Hepatocyte (in vitro differentiated cells): ENCODE data around the gene HTR1D. TPM values are rescaled to one million over a fixed set of nuclear protein-coding genes. Genes with fewer than 3 reads are reported as not detected.

Source experiments
- DNase-seq: peaks from one replicate; pipeline ENCODE4 v3.0.0-alpha.2; 2016; ENCODE audit warnings: low spot score
- H2AFZ ChIP-seq: fragments of 200-600 bp; sonication (generic); 2 replicates; pipeline ENCODE4 v1.6.0; 2016; ENCODE audit warnings: antibody characterized with exemption, mild to moderate bottlenecking
- H3K27ac ChIP-seq: fragments of 200-600 bp; sonication (generic); 2 replicates; pipeline ENCODE4 v1.5.1; 2016; ENCODE audit warnings: mild to moderate bottlenecking
- H3K27me3 ChIP-seq: fragments of 200-600 bp; sonication (generic); 2 replicates; pipeline ENCODE4 v1.6.1; 2016
- H3K36me3 ChIP-seq: fragments of 200-600 bp; sonication (generic); replicated peaks from 2 replicates; pipeline ENCODE4 v1.5.1; 2016; ENCODE audit warnings: low read depth; ENCODE audit not compliant: insufficient read depth
- H3K4me1 ChIP-seq: fragments of 200-600 bp; sonication (generic); 2 replicates; pipeline ENCODE4 v1.5.1; 2016; ENCODE audit warnings: mild to moderate bottlenecking, moderate library complexity; ENCODE audit not compliant: insufficient read depth
- H3K4me2 ChIP-seq: fragments of 200-600 bp; sonication (generic); 2 replicates; pipeline ENCODE4 v1.6.0; 2016
- H3K4me3 ChIP-seq: fragments of 200-600 bp; sonication (generic); 2 replicates; pipeline ENCODE4 v1.5.1; 2016; ENCODE audit warnings: mild to moderate bottlenecking
- H3K79me2 ChIP-seq: fragments of 200-600 bp; sonication (generic); 2 replicates; pipeline ENCODE4 v1.6.0; 2017; ENCODE audit warnings: mild to moderate bottlenecking
- H3K9me2 ChIP-seq: fragments of 200-600 bp; sonication (generic); replicated peaks from 2 replicates; pipeline ENCODE4 v1.6.0; 2017; ENCODE audit warnings: mild to moderate bottlenecking; ENCODE audit not compliant: insufficient read depth
- H3K9me3 ChIP-seq: fragments of 200-600 bp; sonication (generic); 2 replicates; pipeline ENCODE4 v1.5.1; 2016; ENCODE audit warnings: low read depth, mild to moderate bottlenecking
- H4K20me1 ChIP-seq: fragments of 200-600 bp; sonication (generic); 2 replicates; pipeline ENCODE4 v1.6.0; 2016; ENCODE audit warnings: mild to moderate bottlenecking; ENCODE audit not compliant: insufficient read depth, poor library complexity, severe bottlenecking
- CTCF ChIP-seq: fragments of 200-600 bp; sonication (generic); IDR thresholded peaks from 2 replicates; pipeline ENCODE4 v1.5.1; 2016; ENCODE audit warnings: antibody characterized with exemption, mild to moderate bottlenecking; ENCODE audit not compliant: poor library complexity
- EZH2 ChIP-seq: fragments of 200-600 bp; sonication (generic); IDR thresholded peaks from 2 replicates; pipeline ENCODE4 v1.6.1; 2016; ENCODE audit warnings: antibody characterized with exemption, mild to moderate bottlenecking, borderline replicate concordance
- EZH2phosphoT487 ChIP-seq: fragments of 200-600 bp; sonication (generic); IDR thresholded peaks from one replicate; pipeline ENCODE4 v1.6.1; 2018; ENCODE audit warnings: antibody characterized with exemption, mild to moderate bottlenecking, low read depth, moderate library complexity; ENCODE audit not compliant: unreplicated experiment, severe bottlenecking
- WGBS: methylation state at CpG from one replicate; pipeline ENCODE4 v1.1.6; 2016; ENCODE audit warnings: low lambda C conversion rate; ENCODE audit errors: missing lambda C conversion rate; 5-methylcytosine and 5-hydroxymethylcytosine counted together
- polyA plus RNA-seq: library from polyadenylated mRNA; unstranded; fragments of >200 nt; fragmentation: Nextera tagmentation; extraction: Ambion mirVana; gene quantifications from 2 replicates; pipeline ENCODE4 v1.2.1, GENCODE V29; 2016
- total RNA-seq: library from RNA; depleted of rRNA; stranded (reverse); fragments of >200 nt; gene quantifications from 2 replicates; pipeline ENCODE4 v1.2.3, GENCODE V29; 2014

The HTR1D gene
- total and polyA plus RNA-seq, 2 experiments from 2014 or later = 0.07 to 0.19 TPM

GRCh38 chr1:23178950-23179349 lies 38.4 kb downstream of the HTR1D start:
- Histone ChIP-seq H3K27me3 (no peaks in the 10 kb centered on the region), H4K20me1 (no peaks in the 10 kb centered on the region), H3K9me2 (no peaks in the 10 kb centered on the region), H3K36me3 (no peaks in the 10 kb centered on the region), H3K79me2 (no peaks in the 10 kb centered on the region), H3K4me2 (no peak overlapping the region), H3K4me3 (no peak overlapping the region), H3K4me1 (no peaks in the 10 kb centered on the region), H3K27ac (no peak overlapping the region), H2AFZ (no peak overlapping the region), H3K9me3 (no peaks in the 10 kb centered on the region)
- WGBS = 61% methylated on average over 6 of the region's 6 CpGs
- DNase-seq = no peak
- TF ChIP-seq EZH2phosphoT487 (no peak), CTCF (peak; percentile 32)

DNA sequence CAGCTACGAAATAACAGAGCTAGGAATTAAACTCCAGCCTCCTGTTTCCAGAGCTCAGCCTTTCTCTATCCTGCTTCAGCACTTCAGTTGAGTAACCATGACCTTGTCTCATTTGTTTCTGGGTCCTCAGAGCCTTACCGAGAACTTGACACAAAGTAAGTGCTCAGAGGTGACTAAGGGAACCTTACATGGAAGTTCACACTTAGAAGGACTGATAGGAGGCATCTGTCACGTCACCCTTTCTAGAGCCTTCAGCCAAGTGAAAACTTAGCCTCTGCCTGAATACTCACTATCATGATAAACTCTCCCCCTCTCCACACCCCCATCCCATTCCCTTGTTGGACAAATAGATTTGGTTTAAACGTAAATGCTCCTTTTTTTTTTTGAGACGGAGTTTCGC lies 38.9 kb downstream of the HTR1D start:
- Histone ChIP-seq H3K4me2 (peak overlapping the region; percentile 78), H3K27ac (peak overlapping the region; percentile 69), H3K4me1 (no peaks in the 10 kb centered on the region), H3K27me3 (no peaks in the 10 kb centered on the region), H4K20me1 (no peaks in the 10 kb centered on the region), H3K36me3 (no peaks in the 10 kb centered on the region), H3K79me2 (no peaks in the 10 kb centered on the region), H3K9me2 (no peaks in the 10 kb centered on the region), H3K9me3 (no peaks in the 10 kb centered on the region), H2AFZ (no peak overlapping the region), H3K4me3 (no peak overlapping the region)
- TF ChIP-seq EZH2phosphoT487 (no peak), CTCF (no peak), EZH2 (no peak)
- DNase-seq = no peak
- 89% methylated on average over 6 of the region's 6 CpGs for WGBS

DNA sequence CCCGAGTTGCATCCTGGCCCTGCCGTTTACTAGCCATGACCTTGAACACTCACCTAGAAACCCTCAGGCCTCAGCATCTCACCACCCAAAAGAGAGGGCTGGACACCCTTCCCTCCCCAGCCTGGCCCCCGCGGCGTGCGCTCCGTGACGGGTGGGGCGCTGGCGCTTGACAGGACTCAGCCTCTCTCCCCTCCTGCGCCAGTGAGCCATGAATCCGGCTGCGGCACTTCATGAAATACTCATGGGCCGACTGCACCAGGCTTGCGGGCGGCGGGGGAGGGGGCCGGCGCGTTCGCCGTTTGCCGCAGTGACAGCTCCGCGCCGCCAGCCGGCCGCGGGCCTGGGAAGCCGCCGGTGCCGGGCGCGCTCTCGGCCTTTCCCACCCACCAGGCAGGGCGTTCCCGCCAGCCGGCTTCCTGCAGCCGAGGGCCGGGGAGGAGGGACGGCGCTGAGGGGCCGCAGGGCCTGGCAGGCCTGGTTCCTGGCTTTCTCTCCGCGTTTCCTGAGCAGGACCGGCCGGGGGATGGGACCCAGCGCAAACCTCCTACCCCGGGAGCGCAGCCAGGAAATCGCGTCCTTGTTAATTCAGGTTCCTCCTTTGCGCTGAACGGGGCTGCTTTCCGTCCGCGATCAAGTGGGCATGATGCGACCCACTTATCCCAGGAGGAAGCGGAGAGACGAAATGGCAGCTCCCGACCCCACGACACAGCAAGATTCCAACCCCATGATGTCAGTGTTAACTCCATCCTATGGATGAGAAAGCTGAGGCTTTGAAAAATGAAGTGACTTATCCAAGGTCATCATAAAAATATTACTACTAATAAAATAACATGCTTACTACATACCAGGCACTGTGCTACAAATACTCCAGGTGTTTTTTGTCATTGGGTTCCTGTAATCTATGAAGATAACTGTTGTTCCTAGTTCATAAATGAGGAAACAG lies 39.6 kb downstream of the HTR1D start:
- DNase-seq = peak; percentile 89
- Histone ChIP-seq H3K4me2 (peak overlapping the region; percentile 78), H3K4me3 (peak overlapping the region; percentile 14)

More for the DNA sequence above, 39.6 kb downstream of the HTR1D start:
- H3K9me2 ChIP-seq = no peaks in the 10 kb centered on the region
- H3K4me1 ChIP-seq = no peaks in the 10 kb centered on the region
- TF ChIP-seq CTCF (peak; percentile 9), EZH2phosphoT487 (no peak)
- WGBS = 3% methylated on average over 53 of the region's 62 CpGs
- H3K9me3 ChIP-seq = no peaks in the 10 kb centered on the region
- no peaks in the 10 kb centered on the region for H3K27me3 ChIP-seq
- H3K36me3 ChIP-seq = no peaks in the 10 kb centered on the region
- no peaks in the 10 kb centered on the region for H4K20me1 ChIP-seq
- H3K79me2 ChIP-seq = no peaks in the 10 kb centered on the region
- peak overlapping the region; percentile 69 for H3K27ac ChIP-seq
- peak overlapping the region; percentile 51 for H2AFZ ChIP-seq
